HepG2 (cell line): ENCODE measurements around the gene PMFBP1.

ENCODE experiments used
- CTCF ChIP-seq: sonication (generic); formaldehyde crosslinking; IDR thresholded peaks from 2 replicates; pipeline ENCODE4 v1.5.0; 2020; ENCODE audit warnings: mild to moderate bottlenecking, missing genetic modification reagents, moderate library complexity
- FOXA1 ChIP-seq, 2 experiments: fragments of 450-650 bp in 1 of 2; sonication (generic) in 1 of 2; formaldehyde crosslinking in 1 of 2; IDR thresholded peaks; 2 replicates each; pipeline versions ENCODE4 v1.4.0 to v1.6.1; 2016 to 2020; ENCODE audit warnings: missing genetic modification reagents in 1 of 2
- FOXO1 ChIP-seq: sonication (generic); formaldehyde crosslinking; IDR thresholded peaks from 2 replicates; pipeline ENCODE4 v1.4.0; 2020; ENCODE audit warnings: missing genetic modification reagents
- HOXA3 ChIP-seq: sonication (generic); formaldehyde crosslinking; IDR thresholded peaks from 2 replicates; pipeline ENCODE4 v1.5.0; 2020; ENCODE audit warnings: missing genetic modification reagents
- MAFF ChIP-seq: IDR thresholded peaks from 2 replicates; pipeline ENCODE4 v1.6.1; 2011; ENCODE audit warnings: low read depth, low read length, improper control_type of control experiment
- POLR2AphosphoS5 ChIP-seq: IDR thresholded peaks from 2 replicates; pipeline ENCODE4 v1.6.1; 2012; ENCODE audit warnings: low read depth, low read length
- RERE ChIP-seq: IDR thresholded peaks from 2 replicates; pipeline ENCODE4 v1.6.1; 2016; ENCODE audit warnings: low read depth, missing genetic modification reagents, missing compliant biosample characterization
- TEF ChIP-seq: sonication (generic); formaldehyde crosslinking; IDR thresholded peaks from 2 replicates; pipeline ENCODE4 v1.5.0; 2020; ENCODE audit warnings: missing genetic modification reagents
- TRAFD1 ChIP-seq: sonication (generic); formaldehyde crosslinking; IDR thresholded peaks from 2 replicates; pipeline ENCODE4 v1.5.1; 2020; ENCODE audit warnings: missing genetic modification reagents, mild to moderate bottlenecking, borderline replicate concordance

GRCh38 chr16:72085002-72085401, 87.0 kb downstream of the PMFBP1 start:
- TF ChIP-seq FOXA1 (IDR thresholded peaks at IDR 0.05) = no peak
- no peak for TF ChIP-seq FOXA1 (CRISPR knock-in tag; IDR thresholded peaks at IDR 0.05)
- no peak for TF ChIP-seq FOXO1 (CRISPR knock-in tag)
- TF ChIP-seq RERE = no peak
- no peak for TF ChIP-seq CTCF (CRISPR knock-in tag)
- TF ChIP-seq TEF = no peak
- TF ChIP-seq POLR2AphosphoS5 = no peak
- TF ChIP-seq TRAFD1 (CRISPR knock-in tag) = no peak
- no peak for TF ChIP-seq HOXA3 (CRISPR knock-in tag)
- no peak for TF ChIP-seq MAFF
